ENCODE data around the gene COL9A3.

- no peak for TF ChIP-seq POLR2A (IDR thresholded peaks at IDR 0.05)
- TF ChIP-seq CTCF (IDR thresholded peaks at IDR 0.05), result no peak
These were observed 24.9 kb downstream of the COL9A3 start for GRCh38 chr20:62841705-62842212.
